Activated CD8-positive, alpha-beta T cell treated with anti-CD3 and anti-CD28 coated beads for 36 hours (primary cell): Measurements from ENCODE around the gene ITGB2. TPM values are rescaled to one million over a fixed set of nuclear protein-coding genes. Genes with fewer than 3 reads are reported as not detected.

ENCODE experiments used
- ATAC-seq: fragments of 200-7000 bp; cut with Tn5 transposase; one replicate; pipeline ENCODE4 v1.10.0; 2021; ENCODE audit warnings: mild to moderate bottlenecking, moderate library complexity
- CTCF ChIA-PET: fragments of 350-600 bp; sonication (Branson Sonifier 250); formaldehyde crosslinking; loops from one replicate; lab custom pipeline; 2021; ENCODE audit warnings: antibody characterized with exemption; lab: Charles Lee
- POLR2A ChIA-PET: fragments of 350-600 bp; sonication (Branson Sonifier 250); formaldehyde crosslinking; loops from one replicate; lab custom pipeline; 2021; ENCODE audit warnings: antibody characterized with exemption; lab: Charles Lee
- DNase-seq: peaks from one replicate; pipeline ENCODE4 v3.0.0-alpha.2; 2020
- H3K27ac Mint-ChIP-seq: one replicate; pipeline ENCODE4 v1.8.0; 2021; ENCODE audit warnings: mild to moderate bottlenecking, mixed read lengths
- H3K27me3 Mint-ChIP-seq: one replicate; pipeline ENCODE4 v1.8.0; 2021; ENCODE audit warnings: mixed read lengths
- H3K36me3 Mint-ChIP-seq: one replicate; pipeline ENCODE4 v1.8.0; 2021; ENCODE audit warnings: low read depth, mixed read lengths
- H3K4me1 Mint-ChIP-seq: one replicate; pipeline ENCODE4 v1.8.0; 2021; ENCODE audit warnings: low read depth, mixed read lengths
- H3K4me3 Mint-ChIP-seq: one replicate; pipeline ENCODE4 v1.8.0; 2021; ENCODE audit warnings: mild to moderate bottlenecking, moderate library complexity, mixed read lengths
- H3K9me3 Mint-ChIP-seq: one replicate; pipeline ENCODE4 v1.8.0; 2021; ENCODE audit warnings: mixed read lengths
- intact Hi-C: fragments of 100-400 bp; cut with micrococcal nuclease; formaldehyde crosslinking; loops from one replicate; pipeline ENCODE4 v1.10.0; 2022
- total RNA-seq, 2 experiments: library from RNA; stranded (reverse); gene quantifications; one replicate each; pipeline ENCODE4 v1.2.3, GENCODE V29; 2021
- TF ChIP-seq, protein P1 (sequence below): fragments of 200-600 bp; IDR thresholded peaks from one replicate; pipeline ENCODE4 v1.8.0; 2022; ENCODE audit warnings: antibody characterized with exemption, mild to moderate bottlenecking

The ITGB2 gene
- total RNA-seq, 2 experiments from 2014 or later = 340 to 343 TPM

DNA sequence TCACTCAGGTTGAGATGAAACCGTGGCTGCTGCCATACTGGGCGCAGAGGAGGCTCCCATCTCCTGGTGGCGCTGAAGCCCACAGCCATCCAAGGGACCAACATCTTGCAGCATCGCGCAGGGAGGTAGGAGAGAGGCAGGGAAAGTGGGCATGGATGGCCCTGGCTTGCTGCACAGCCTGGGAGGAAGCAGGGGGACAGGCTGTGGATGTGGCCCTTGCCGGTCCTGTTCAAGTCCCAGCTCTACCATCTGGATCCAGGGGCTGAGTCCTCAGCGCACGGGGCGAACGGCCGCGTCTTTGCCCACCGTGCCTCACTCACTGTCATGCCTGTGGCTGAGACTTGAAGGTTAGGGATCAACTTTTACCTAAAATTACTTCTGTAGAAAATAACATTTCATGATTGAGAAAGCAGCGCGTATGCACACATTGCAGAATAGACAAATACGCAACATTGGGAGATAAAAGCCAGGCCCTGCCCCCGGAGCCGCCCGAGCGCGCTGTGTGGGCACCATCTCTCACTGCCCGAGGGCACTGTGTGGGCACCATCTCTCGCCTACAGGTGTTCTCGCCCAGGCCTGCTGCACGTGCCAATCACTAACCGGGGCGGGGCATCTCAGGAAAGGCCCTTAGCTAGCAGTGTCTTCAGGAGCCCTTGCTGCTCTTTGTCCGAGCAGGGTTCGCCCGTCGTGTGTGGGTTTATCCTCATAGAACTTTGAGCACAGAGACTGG is 30.7 kb upstream of the ITGB2 start:
- intact Hi-C loops = no loop called here
- no peak overlapping the region for H3K27ac Mint-ChIP-seq
- ChIA-PET POLR2A (no interaction called here), CTCF (interaction anchor here (1.0 to 14.9 kb wide), 6 partner anchors 177 to 189 kb away, joined by 3 to 170 read pairs (median 6); no protein-coding TSS in a partner anchor)
- H3K36me3 Mint-ChIP-seq = peaks cover 13% of the 10 kb centered on the region
- H3K4me1 Mint-ChIP-seq = peaks cover 8% of the 10 kb centered on the region
- no peak for DNase-seq
- no peaks in the 10 kb centered on the region for H3K9me3 Mint-ChIP-seq
- H3K4me3 Mint-ChIP-seq = no peak overlapping the region
- TF ChIP-seq, protein P1, sequence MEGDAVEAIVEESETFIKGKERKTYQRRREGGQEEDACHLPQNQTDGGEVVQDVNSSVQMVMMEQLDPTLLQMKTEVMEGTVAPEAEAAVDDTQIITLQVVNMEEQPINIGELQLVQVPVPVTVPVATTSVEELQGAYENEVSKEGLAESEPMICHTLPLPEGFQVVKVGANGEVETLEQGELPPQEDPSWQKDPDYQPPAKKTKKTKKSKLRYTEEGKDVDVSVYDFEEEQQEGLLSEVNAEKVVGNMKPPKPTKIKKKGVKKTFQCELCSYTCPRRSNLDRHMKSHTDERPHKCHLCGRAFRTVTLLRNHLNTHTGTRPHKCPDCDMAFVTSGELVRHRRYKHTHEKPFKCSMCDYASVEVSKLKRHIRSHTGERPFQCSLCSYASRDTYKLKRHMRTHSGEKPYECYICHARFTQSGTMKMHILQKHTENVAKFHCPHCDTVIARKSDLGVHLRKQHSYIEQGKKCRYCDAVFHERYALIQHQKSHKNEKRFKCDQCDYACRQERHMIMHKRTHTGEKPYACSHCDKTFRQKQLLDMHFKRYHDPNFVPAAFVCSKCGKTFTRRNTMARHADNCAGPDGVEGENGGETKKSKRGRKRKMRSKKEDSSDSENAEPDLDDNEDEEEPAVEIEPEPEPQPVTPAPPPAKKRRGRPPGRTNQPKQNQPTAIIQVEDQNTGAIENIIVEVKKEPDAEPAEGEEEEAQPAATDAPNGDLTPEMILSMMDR = no peak
- H3K27me3 Mint-ChIP-seq = no peaks in the 10 kb centered on the region
- no peak for ATAC-seq

DNA sequence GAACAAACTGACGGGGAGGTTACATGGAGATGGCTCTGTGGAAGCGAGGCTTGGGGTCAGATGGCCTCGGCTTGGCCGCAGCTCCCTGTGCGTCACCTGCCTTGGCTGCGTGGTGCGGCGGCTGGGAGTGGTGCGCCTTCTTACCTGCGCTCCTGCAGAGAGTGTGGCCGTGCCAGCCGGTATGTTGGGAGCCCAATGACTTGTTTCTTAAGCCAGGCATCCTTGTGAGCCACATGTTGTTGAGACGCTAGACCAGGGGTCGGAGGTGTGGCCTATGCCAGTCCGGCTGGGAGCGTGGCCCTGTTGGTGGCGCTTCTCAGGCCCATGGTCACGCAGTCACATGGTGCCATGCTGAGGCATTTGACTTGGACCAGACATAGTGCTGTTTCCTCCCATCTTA is 29.7 kb upstream of the ITGB2 start:
- intact Hi-C loops = no loop called here
- DNase-seq = no peak
- TF ChIP-seq, protein P1 = no peak
- ATAC-seq = no peak
- Mint-ChIP-seq H3K4me3 (no peak overlapping the region), H3K27ac (no peak overlapping the region), H3K27me3 (no peaks in the 10 kb centered on the region), H3K4me1 (peaks cover 11% of the 10 kb centered on the region), H3K9me3 (no peaks in the 10 kb centered on the region), H3K36me3 (peaks cover 15% of the 10 kb centered on the region)
- ChIA-PET POLR2A (interaction anchor here (1.7 kb wide), 1 partner anchor 10 kb away, joined by 5 read pairs; the partner anchor contains the start of gene SLX9), CTCF (interaction anchor here (0.7 to 14.9 kb wide), 24 partner anchors 9 to 336 kb away, joined by 3 to 170 read pairs (median 4); partner anchors contain the start of gene SLX9)

DNA sequence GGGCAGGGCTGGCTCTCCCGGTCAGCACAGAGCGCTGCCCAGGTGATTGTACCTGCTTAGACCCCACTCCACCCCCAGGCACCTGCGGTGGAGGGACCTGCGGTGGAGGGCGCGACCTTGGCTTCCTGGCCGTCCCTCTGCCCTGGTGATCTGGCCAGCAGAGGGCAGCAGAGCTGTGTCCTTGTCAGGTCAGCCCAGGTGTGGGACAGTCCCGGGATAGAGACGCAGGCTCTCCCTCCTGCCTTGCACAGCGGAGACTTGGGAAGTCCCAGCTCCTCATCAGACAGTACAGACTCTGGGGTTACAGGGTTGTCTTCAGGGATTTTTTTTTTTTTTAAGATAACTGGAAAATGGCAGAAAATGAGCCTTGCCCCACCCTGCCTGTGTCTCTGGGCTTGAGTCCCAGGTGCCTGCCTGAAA is 29.1 kb upstream of the ITGB2 start:
- POLR2A ChIA-PET = interaction anchor here (0.8 to 1.7 kb wide), 2 partner anchors 9 to 10 kb away, joined by 3 to 5 read pairs; partner anchors contain the start of gene SLX9
- peak; percentile 90 for ATAC-seq
- H3K4me1 Mint-ChIP-seq = peaks cover 12% of the 10 kb centered on the region
- no peak overlapping the region for H3K27ac Mint-ChIP-seq
- no peaks in the 10 kb centered on the region for H3K27me3 Mint-ChIP-seq
- TF ChIP-seq, protein P1 = peak; percentile 94
- peaks cover 13% of the 10 kb centered on the region for H3K36me3 Mint-ChIP-seq
- no peak overlapping the region for H3K4me3 Mint-ChIP-seq
- peak; percentile 89 for DNase-seq
- H3K9me3 Mint-ChIP-seq = no peaks in the 10 kb centered on the region
- CTCF ChIA-PET = interaction anchor here (0.7 to 14.9 kb wide), 25 partner anchors 9 to 337 kb away, joined by 3 to 170 read pairs (median 4); partner anchors contain the start of gene SLX9
- intact Hi-C loops = loop anchor here (5.0 kb wide), 1 partner anchor 188 kb away; no protein-coding TSS in a partner anchor

DNA sequence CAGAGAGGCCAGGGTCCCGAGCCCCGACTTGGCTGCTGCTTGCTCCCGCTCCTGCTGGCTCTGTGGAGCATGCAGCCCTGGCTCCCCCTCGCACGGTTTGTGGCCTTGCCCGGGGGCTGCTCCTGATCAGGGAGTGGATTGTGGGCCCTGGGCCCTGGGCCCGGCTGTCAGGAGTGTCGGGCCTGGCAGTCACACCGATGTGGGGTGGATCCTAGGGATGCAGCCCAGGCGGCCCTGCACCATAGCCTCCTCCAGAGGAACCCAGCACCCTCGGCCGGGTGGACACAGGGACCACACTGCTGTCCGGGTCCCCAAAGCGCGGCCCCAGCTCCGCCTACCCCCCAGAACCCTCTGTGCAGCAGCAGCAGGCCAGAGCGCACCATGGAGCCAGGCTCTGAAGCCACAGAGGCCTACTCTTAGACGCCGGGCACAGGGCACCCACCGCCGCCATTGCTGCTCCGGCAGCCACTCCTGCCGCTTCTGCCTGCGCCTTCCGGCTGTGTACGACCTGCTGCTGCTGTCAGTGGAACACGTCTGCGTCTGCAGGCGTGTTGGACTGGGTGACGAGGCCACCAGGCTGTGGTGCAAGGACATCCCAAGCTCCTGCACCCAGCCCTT is 28.6 kb upstream of the ITGB2 start:
- H3K27ac Mint-ChIP-seq = no peak overlapping the region
- H3K4me1 Mint-ChIP-seq = peaks cover 15% of the 10 kb centered on the region
- TF ChIP-seq, protein P1 = no peak
- intact Hi-C loops = loop anchor here (5.0 kb wide), 1 partner anchor 188 kb away; no protein-coding TSS in a partner anchor
- peaks cover 14% of the 10 kb centered on the region for H3K36me3 Mint-ChIP-seq
- POLR2A ChIA-PET = interaction anchor here (0.8 to 1.7 kb wide), 2 partner anchors 9 kb away, joined by 3 to 5 read pairs; partner anchors contain the start of gene SLX9
- no peaks in the 10 kb centered on the region for H3K9me3 Mint-ChIP-seq
- DNase-seq (no peak), ATAC-seq (peak; percentile 29)
- H3K27me3 Mint-ChIP-seq = no peaks in the 10 kb centered on the region
- H3K4me3 Mint-ChIP-seq = no peak overlapping the region
- CTCF ChIA-PET = interaction anchor here (1.2 to 14.9 kb wide), 16 partner anchors 9 to 190 kb away, joined by 3 to 170 read pairs (median 6); partner anchors contain the start of gene SLX9
